Pancreas (tissue), 10 donors: Measurements from ENCODE around the gene WNT3A. TPM values are rescaled to one million over a fixed set of nuclear protein-coding genes. Genes with fewer than 3 reads are reported as not detected.

ENCODE experiments used
- ATAC-seq, 4 donors: fragments of 200-7000 bp; cut with Tn5 transposase; one replicate each; pipeline versions ENCODE4 v1.8.0 to v1.9.1; 2020; ENCODE audit warnings: mild to moderate bottlenecking in 4 of 4, moderate library complexity in 4 of 4
- DNase-seq, 6 donors: peaks; one replicate each; pipeline ENCODE4 v3.0.0-alpha.2; 2020
- FAIRE-seq: peaks from 2 replicates; lab custom pipeline; 2012; peaks lifted over from hg19 to GRCh38; lab: Jason Lieb, UNC
- H3K27ac ChIP-seq, 4 donors: fragments of 200-600 bp; sonication (generic); 1 replicate in 3 of 4; 2 replicates in 1 of 4; pipeline versions ENCODE4 v1.5.0 to v1.8.0; 2020
- H3K27me3 ChIP-seq, 4 donors: fragments of 200-600 bp; one replicate each; pipeline ENCODE4 v1.8.0; 2021
- H3K36me3 ChIP-seq, 3 donors: fragments of 200-600 bp; sonication (generic) in 1 of 3; one replicate each; pipeline versions ENCODE4 v1.5.0 to v1.8.0; 2020 to 2021
- H3K4me1 ChIP-seq, 3 donors: fragments of 200-600 bp; one replicate each; pipeline ENCODE4 v1.8.0; 2021
- H3K4me3 ChIP-seq, 4 donors: fragments of 200-600 bp; sonication (generic) in 2 of 4; one replicate each; pipeline versions ENCODE4 v1.5.0 to v1.8.0; 2020 to 2021
- H3K9me3 ChIP-seq, 4 donors: fragments of 200-600 bp; one replicate each; pipeline ENCODE4 v1.8.0; 2021
- WGBS, 2 donors: extraction: QIAGEN DNeasy Blood & Tissue Kit; methylation state at CpG; one replicate each; pipeline ENCODE4 v1.1.7; 2013; 5-methylcytosine and 5-hydroxymethylcytosine counted together
- intact Hi-C, 3 donors: fragments of 100-400 bp; cut with DNase I; formaldehyde crosslinking; loops; one replicate each; pipeline versions ENCODE4 v1.11.1 to v1.14.2; 2022
- polyA plus RNA-seq, 2 donors: library from polyadenylated mRNA; stranded (reverse); fragments of 200-250 nt; gene quantifications; one replicate each; pipeline ENCODE4 v1.2.3, GENCODE V29; 2013
- total RNA-seq, 6 donors: library from RNA; stranded (reverse); fragmentation: NEBNext Ultra II Directional in 4 of 6; extraction: Animal tissue kit (Norgen Biotek cat#: 25700) in 4 of 6; gene quantifications; one replicate each; pipeline versions ENCODE4 v1.2.1 to v1.2.4, GENCODE V29; 2021 to 2023
- TF ChIP-seq, protein P1 (sequence below), 4 donors: fragments of 200-600 bp; sonication (generic) in 3 of 4; IDR thresholded peaks; one replicate each; pipeline versions ENCODE4 v1.5.0 to v1.8.0; 2021; ENCODE audit warnings: antibody characterized with exemption in 4 of 4
- donor health status: healthy with polysubstance abuse.
- donor health status: DM: no; HTN: no; CAD: no; lungs with moderate emphysema.
- donor health status: DM: no; HTN: no; CAD: no.
- donor health status: control.
- donor health status: control.
- donor health status: Bipolar disorder and iron deficiency.
- donor health status: DM: yes; HTN: yes; CAD: no.
- donor health status: DM: no; HTN: no; CAD: no.
- donor health status: DM: no; HTN: no; CAD: no.
- donor health status: DM: yes; HTN: yes; CAD: no.

The WNT3A gene
- total and polyA plus RNA-seq, 8 donors: 0.08 TPM; not detected in 7

DNA sequence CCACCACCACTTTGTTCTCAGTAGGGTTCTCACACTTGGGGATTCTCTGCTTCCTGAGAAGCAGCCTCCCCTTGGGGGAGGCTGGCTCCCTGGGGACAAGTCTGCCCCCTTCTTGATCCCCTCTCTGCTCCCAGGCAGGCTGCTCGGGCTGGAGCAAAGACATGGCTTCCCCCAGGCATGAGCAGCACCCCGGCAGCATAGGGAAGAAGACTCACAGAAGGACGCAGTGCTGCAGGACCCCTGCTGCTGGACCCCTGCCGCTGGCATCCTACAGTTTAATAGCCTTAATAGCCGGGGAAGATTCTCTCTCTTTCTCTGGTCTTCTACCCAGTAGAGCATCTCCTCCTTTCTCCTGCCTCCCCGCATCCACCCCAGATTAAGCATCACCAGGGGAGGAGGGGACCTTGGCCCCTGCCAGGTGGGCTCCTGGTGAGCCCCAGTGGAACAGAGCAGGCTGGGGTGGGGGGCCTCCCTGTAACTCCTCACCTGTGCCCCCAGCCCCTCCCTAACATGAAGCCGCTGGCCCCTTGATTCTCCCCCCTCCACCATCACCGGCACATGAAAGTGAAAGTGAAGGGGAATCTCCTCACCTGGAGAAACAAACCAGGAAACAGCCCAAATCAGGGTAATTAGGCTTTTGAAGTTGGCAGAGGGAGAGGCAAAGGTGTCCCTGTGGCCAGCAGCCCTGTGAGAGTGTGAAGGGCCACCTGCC, 2.5 kb downstream of the WNT3A start:
- 16 to 21% methylated on average over 6 to 8 of the region's 8 CpGs for WGBS, 2 donors
- H3K27ac ChIP-seq: no peak overlapping the region
- H3K4me3 ChIP-seq: no peak overlapping the region
- no peak for ATAC-seq
- no peaks in the 10 kb centered on the region for H3K9me3 ChIP-seq
- peaks cover 0 to 27% (median 11%) of the 10 kb centered on the region in 4 donors for H3K27me3 ChIP-seq
- intact Hi-C loops: no loop called here
- TF ChIP-seq, protein P1, sequence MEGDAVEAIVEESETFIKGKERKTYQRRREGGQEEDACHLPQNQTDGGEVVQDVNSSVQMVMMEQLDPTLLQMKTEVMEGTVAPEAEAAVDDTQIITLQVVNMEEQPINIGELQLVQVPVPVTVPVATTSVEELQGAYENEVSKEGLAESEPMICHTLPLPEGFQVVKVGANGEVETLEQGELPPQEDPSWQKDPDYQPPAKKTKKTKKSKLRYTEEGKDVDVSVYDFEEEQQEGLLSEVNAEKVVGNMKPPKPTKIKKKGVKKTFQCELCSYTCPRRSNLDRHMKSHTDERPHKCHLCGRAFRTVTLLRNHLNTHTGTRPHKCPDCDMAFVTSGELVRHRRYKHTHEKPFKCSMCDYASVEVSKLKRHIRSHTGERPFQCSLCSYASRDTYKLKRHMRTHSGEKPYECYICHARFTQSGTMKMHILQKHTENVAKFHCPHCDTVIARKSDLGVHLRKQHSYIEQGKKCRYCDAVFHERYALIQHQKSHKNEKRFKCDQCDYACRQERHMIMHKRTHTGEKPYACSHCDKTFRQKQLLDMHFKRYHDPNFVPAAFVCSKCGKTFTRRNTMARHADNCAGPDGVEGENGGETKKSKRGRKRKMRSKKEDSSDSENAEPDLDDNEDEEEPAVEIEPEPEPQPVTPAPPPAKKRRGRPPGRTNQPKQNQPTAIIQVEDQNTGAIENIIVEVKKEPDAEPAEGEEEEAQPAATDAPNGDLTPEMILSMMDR (IDR thresholded peaks at IDR 0.05): no peak
- no peaks in the 10 kb centered on the region for H3K4me1 ChIP-seq
- no peak for FAIRE-seq
- DNase-seq: no peak
- no peaks in the 10 kb centered on the region for H3K36me3 ChIP-seq

DNA sequence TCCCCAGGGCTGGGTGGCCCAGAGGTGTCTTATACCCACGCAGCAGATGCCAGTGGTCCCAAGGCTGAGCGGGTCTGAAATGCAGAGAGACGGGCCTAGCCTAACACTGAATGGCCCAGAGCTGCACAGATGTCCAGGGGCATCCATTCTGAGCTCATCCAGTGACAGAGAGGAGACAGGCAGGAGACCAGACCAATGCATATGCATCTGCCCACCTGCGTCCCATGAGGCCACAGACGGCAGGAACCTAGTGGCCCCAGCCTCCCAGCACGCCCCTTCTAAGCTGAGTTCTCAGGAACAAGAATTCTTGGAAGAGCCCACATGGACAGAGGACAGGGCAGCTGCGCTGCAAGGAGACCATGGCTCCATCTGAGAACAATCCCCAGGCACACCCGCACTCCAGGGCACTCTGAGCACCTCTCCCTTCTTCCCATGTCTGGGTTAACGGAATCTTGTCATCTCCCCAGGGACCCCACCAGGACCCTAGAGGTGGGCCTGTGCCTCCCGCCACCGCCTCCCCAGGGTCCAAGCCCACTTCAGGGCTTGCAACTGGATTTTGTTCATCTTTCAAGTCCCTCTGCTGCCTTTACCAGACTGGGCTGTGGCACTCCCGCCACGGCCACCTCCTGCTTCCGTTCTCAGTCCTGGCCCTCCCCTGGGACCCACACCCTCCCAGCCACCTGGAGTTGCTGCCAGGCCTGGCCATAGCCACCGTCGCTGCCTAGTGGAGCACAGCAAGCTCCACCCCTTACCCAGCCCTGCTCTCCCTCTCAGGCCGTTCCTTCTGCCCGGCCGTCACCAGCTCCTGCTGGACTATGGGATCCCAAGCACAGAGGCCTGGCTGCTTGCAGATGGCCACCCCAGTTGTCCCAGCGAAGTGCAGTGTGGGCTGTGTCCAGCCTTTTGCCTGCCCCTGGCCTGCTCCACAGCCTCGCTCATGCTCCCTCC, 3.3 kb downstream of the WNT3A start:
- Histone ChIP-seq H3K4me1 (no peaks in the 10 kb centered on the region), H3K9me3 (no peaks in the 10 kb centered on the region), H3K36me3 (no peaks in the 10 kb centered on the region), H3K27ac (no peak overlapping the region), H3K27me3 (peaks cover 0 to 20% (median 8%) of the 10 kb centered on the region in 4 donors), H3K4me3 (no peak overlapping the region)
- ATAC-seq: peak in 1 of 4 donors; percentile 23
- no peak for DNase-seq
- 53 to 55% methylated on average over 21 of the region's 21 CpGs for WGBS, 2 donors
- intact Hi-C loops: no loop called here
- TF ChIP-seq, protein P1 (IDR thresholded peaks at IDR 0.05): no peak
- FAIRE-seq: no peak

DNA sequence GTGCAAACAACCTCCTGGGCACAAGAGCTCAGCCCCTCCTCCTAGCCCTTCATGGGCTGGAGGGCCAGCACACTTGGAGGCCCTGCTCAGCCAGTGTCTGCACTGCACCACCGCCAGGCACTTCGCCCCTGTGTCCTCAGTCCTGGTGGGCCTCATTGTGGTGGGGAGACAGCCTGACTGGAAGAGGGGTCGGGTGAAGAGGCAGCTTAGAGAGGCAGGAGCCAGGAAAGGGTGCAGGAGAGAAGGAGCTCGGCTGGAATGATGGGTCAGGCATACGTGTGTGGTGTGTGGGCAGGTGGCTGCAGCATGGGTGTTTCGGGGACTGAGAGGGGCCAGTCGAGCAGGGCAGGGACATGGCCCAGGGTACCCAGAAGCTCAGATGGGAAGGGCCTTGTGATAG, 4.1 kb downstream of the WNT3A start:
- ATAC-seq: no peak
- FAIRE-seq: no peak
- Histone ChIP-seq H3K27me3 (peaks cover 0 to 13% (median 5%) of the 10 kb centered on the region in 4 donors), H3K9me3 (no peaks in the 10 kb centered on the region), H3K4me3 (no peak overlapping the region), H3K36me3 (no peaks in the 10 kb centered on the region), H3K27ac (no peak overlapping the region), H3K4me1 (no peaks in the 10 kb centered on the region)
- TF ChIP-seq, protein P1 (IDR thresholded peaks at IDR 0.05): no peak
- no peak for DNase-seq
- 72% methylated on average over 7 of the region's 7 CpGs for WGBS, 2 donors
- intact Hi-C loops: no loop called here

DNA sequence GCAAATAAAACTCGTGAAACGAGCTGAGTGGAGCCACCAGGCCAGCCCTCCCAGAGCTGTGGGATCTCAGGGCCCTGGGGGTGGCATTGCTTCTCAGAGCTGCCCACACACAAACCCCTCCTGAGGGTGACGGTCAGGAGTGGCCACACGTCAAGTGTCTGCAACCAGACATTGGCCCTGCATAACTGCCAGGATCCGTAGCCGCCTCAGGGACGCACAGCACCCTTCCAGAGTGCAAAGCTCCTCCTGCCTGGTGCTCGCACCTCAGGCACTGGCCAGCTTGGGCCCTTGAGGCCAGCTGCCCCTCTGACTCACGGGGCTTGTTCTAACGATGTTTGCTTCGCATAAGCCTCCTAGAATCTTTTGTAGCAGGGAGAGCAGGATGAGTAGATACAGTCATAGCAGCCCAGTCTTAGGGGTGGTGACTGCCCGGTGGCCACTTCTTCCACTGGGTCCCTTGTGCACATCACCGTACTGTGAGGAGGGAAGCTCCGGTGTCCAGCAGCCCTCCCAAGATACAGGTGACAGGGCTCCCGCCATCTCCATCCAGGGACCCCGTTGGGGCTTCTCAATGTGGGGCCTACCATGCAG, 5.0 kb downstream of the WNT3A start:
- no peaks in the 10 kb centered on the region for H3K36me3 ChIP-seq
- no peak for ATAC-seq
- H3K4me3 ChIP-seq: no peak overlapping the region
- H3K9me3 ChIP-seq: no peaks in the 10 kb centered on the region
- H3K4me1 ChIP-seq: no peaks in the 10 kb centered on the region
- peak in 1 of 6 donors; percentile 32 for DNase-seq
- WGBS, 2 donors: 62 to 71% methylated on average over 15 to 16 of the region's 16 CpGs
- intact Hi-C loops: no loop called here
- TF ChIP-seq, protein P1 (IDR thresholded peaks at IDR 0.05): no peak
- H3K27ac ChIP-seq: no peak overlapping the region
- peaks cover 0 to 11% (median 4%) of the 10 kb centered on the region in 4 donors for H3K27me3 ChIP-seq
- FAIRE-seq: no peak
